ENCODE measurements around the gene CSNK2A2. TPM values are rescaled to one million over a fixed set of nuclear protein-coding genes. Genes with fewer than 3 reads are reported as not detected.

Gene CSNK2A2
- total RNA-seq, 2 donors from 2014 or later = 27.8 to 65.0 TPM

GRCh38 chr16:58125041-58125440, 72.9 kb downstream of the CSNK2A2 start:
- no peak for TF ChIP-seq POLR2A (IDR thresholded peaks at IDR 0.05)
- TF ChIP-seq, protein P1, sequence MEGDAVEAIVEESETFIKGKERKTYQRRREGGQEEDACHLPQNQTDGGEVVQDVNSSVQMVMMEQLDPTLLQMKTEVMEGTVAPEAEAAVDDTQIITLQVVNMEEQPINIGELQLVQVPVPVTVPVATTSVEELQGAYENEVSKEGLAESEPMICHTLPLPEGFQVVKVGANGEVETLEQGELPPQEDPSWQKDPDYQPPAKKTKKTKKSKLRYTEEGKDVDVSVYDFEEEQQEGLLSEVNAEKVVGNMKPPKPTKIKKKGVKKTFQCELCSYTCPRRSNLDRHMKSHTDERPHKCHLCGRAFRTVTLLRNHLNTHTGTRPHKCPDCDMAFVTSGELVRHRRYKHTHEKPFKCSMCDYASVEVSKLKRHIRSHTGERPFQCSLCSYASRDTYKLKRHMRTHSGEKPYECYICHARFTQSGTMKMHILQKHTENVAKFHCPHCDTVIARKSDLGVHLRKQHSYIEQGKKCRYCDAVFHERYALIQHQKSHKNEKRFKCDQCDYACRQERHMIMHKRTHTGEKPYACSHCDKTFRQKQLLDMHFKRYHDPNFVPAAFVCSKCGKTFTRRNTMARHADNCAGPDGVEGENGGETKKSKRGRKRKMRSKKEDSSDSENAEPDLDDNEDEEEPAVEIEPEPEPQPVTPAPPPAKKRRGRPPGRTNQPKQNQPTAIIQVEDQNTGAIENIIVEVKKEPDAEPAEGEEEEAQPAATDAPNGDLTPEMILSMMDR (IDR thresholded peaks at IDR 0.05) = no peak
- TF ChIP-seq POLR2AphosphoS5 (IDR thresholded peaks at IDR 0.05) = no peak
- H3K4me1 ChIP-seq (replicated peaks) = peaks cover 22% of the 10 kb centered on the region
- no peak for DNase-seq (ENCODE audit: low spot score)

DNA sequence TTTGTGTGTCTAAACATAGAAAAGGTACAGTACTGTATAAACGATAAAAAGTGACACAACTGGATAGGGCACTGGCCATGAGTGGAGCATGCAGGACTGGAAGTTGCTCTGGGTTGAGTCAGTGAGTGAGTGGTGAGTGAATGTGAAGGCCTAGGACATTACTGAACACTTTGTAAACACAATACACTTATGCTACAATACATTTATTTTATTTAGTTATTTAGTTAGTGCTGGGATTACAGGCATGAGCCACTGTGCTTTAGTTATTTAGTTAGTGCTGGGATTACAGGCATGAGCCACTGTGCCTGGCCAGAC, 73.3 kb downstream of the CSNK2A2 start:
- peaks cover 23% of the 10 kb centered on the region for H3K4me1 ChIP-seq (replicated peaks)
- no peak for TF ChIP-seq POLR2AphosphoS5 (IDR thresholded peaks at IDR 0.05)
- TF ChIP-seq, protein P1 (IDR thresholded peaks at IDR 0.05) = no peak
- no peak for TF ChIP-seq POLR2A (IDR thresholded peaks at IDR 0.05)
- DNase-seq (ENCODE audit: low spot score) = no peak
- H3K9me3 ChIP-seq = no peaks in the 10 kb centered on the region
- H3K27me3 ChIP-seq (replicated peaks; ENCODE audit: insufficient read depth) = no peaks in the 10 kb centered on the region
- H3K36me3 ChIP-seq = no peaks in the 10 kb centered on the region
- 16% methylated on average over 1 of the region's 1 CpG for WGBS
- intact Hi-C loops (cut with DNase I) = loop anchor here (10.0 kb wide), 1 partner anchor 220 kb away; no protein-coding TSS in a partner anchor
- no peak overlapping the region for H3K4me3 ChIP-seq
- no peak overlapping the region for H3K27ac ChIP-seq

More at GRCh38 chr16:58125041-58125440, 72.9 kb downstream of the CSNK2A2 start:
- WGBS = 70% methylated on average over 4 of the region's 4 CpGs
- no peak overlapping the region for H3K27ac ChIP-seq
- H3K27me3 ChIP-seq (replicated peaks; ENCODE audit: insufficient read depth) = no peaks in the 10 kb centered on the region
- no peak overlapping the region for H3K4me3 ChIP-seq
- intact Hi-C loops (cut with DNase I) = loop anchor here (5.0 to 10.0 kb wide), 2 partner anchors 103 to 220 kb away; no protein-coding TSS in a partner anchor
- no peaks in the 10 kb centered on the region for H3K36me3 ChIP-seq
- no peaks in the 10 kb centered on the region for H3K9me3 ChIP-seq

GRCh38 chr16:58123896-58124600, 73.9 kb downstream of the CSNK2A2 start:
- Histone ChIP-seq H3K4me1 (replicated peaks) (peaks cover 23% of the 10 kb centered on the region), H3K4me3 (no peak overlapping the region), H3K27me3 (replicated peaks; ENCODE audit: insufficient read depth) (no peaks in the 10 kb centered on the region), H3K36me3 (no peaks in the 10 kb centered on the region), H3K27ac (no peak overlapping the region), H3K9me3 (no peaks in the 10 kb centered on the region)
- DNase-seq (ENCODE audit: low spot score) = no peak
- WGBS = 66% methylated on average over 8 of the region's 8 CpGs
- TF ChIP-seq POLR2AphosphoS5 (IDR thresholded peaks at IDR 0.05) = no peak
- TF ChIP-seq POLR2A (IDR thresholded peaks at IDR 0.05) = no peak
- TF ChIP-seq, protein P1 (IDR thresholded peaks at IDR 0.05) = no peak
- intact Hi-C loops (cut with DNase I) = loop anchor here (10.0 kb wide), 1 partner anchor 219 kb away; no protein-coding TSS in a partner anchor

- DNase-seq (ENCODE audit: low spot score) = no peak
- Histone ChIP-seq H3K27ac (no peak overlapping the region), H3K9me3 (no peaks in the 10 kb centered on the region), H3K27me3 (replicated peaks; ENCODE audit: insufficient read depth) (no peaks in the 10 kb centered on the region), H3K36me3 (no peaks in the 10 kb centered on the region), H3K4me3 (no peak overlapping the region), H3K4me1 (replicated peaks) (peaks cover 16% of the 10 kb centered on the region)
- WGBS = 29% methylated on average over 6 of the region's 6 CpGs
- TF ChIP-seq POLR2A (IDR thresholded peaks at IDR 0.05) = no peak
- TF ChIP-seq, protein P1 (IDR thresholded peaks at IDR 0.05) = no peak
- no peak for TF ChIP-seq POLR2AphosphoS5 (IDR thresholded peaks at IDR 0.05)
- intact Hi-C loops (cut with DNase I) = loop anchor here (10.0 kb wide), 1 partner anchor 216 kb away; no protein-coding TSS in a partner anchor
Measured at GRCh38 chr16:58121132-58121531, 76.8 kb downstream of the CSNK2A2 start.

GRCh38 chr16:58120234-58120633, 77.7 kb downstream of the CSNK2A2 start:
- Histone ChIP-seq H3K4me3 (no peak overlapping the region), H3K9me3 (no peaks in the 10 kb centered on the region), H3K4me1 (replicated peaks) (peaks cover 12% of the 10 kb centered on the region), H3K27me3 (replicated peaks; ENCODE audit: insufficient read depth) (no peaks in the 10 kb centered on the region), H3K27ac (no peak overlapping the region), H3K36me3 (peaks cover 0 to under 1% of the 10 kb centered on the region in 2 donors)
- intact Hi-C loops (cut with DNase I) = loop anchor here (10.0 kb wide), 1 partner anchor 215 kb away; no protein-coding TSS in a partner anchor
- 15% methylated on average over 3 of the region's 3 CpGs for WGBS
- DNase-seq (ENCODE audit: low spot score) = no peak
- TF ChIP-seq POLR2A (IDR thresholded peaks at IDR 0.05) (no peak), POLR2AphosphoS5 (IDR thresholded peaks at IDR 0.05) (no peak)

All from prostate gland (tissue), 2 donors.